Measurements from ENCODE around the gene PLXDC2. TPM values are rescaled to one million over a fixed set of nuclear protein-coding genes. Genes with fewer than 3 reads are reported as not detected.

The PLXDC2 gene
- total and polyA plus RNA-seq, 2 donors (not counting 1 experiment from before 2014, with no cell fraction given) = 0.07 TPM

DNA sequence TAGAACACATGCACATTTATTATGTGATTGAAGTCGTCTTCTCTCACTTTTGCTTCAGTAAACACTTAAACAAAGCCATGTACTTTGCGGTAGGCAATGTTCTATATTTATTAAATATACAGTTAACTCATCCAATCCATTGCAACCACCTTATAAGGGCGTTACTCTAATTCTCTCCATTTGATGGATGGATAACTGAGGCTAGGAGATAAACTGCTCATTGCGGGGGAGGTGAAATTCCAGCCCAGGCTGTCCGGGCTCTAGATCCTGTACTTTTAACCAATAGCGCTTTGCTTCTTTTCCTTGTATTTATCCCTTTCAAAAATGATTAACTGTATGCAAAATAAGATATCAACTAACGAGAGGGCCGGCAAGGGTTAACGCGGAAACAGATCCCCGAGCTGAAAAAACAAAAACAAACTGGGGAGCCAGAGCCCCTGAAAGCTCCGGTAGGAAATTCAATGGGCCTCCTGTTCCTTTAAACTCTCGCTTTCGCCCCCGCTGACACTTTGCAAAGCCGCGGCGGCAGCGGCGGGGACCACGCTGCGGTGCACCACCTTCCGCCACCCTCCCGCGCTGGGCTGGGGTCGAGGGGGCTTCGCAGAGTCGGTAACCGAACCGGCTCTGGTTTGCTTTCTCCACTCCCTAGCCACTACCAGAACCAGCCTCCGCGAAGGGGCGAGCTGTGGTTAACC lies 1.0 kb upstream of the PLXDC2 start:
- DNase-seq (no peak), ATAC-seq (ENCODE audit: low read depth) (no peak)
- Mint-ChIP-seq H3K27ac (no peak overlapping the region), H3K9me3 (ENCODE audit: insufficient read depth) (no peaks in the 10 kb centered on the region), H3K4me1 (peaks cover 14% of the 10 kb centered on the region), H3K27me3 (peaks cover 21% of the 10 kb centered on the region), H3K4me3 (peak overlapping the region; percentile 39)
- ChIA-PET POLR2A (no interaction called here), CTCF (no interaction called here)
- H3K9ac ChIP-seq (ENCODE audit: low read length) = peak overlapping the region; percentile 57
- no peak for TF ChIP-seq EZH2 (IDR thresholded peaks at IDR 0.05; ENCODE audit: borderline replicate concordance, insufficient read depth, low read depth, low read length, poor library complexity, severe bottlenecking)
- TF ChIP-seq, protein P1, sequence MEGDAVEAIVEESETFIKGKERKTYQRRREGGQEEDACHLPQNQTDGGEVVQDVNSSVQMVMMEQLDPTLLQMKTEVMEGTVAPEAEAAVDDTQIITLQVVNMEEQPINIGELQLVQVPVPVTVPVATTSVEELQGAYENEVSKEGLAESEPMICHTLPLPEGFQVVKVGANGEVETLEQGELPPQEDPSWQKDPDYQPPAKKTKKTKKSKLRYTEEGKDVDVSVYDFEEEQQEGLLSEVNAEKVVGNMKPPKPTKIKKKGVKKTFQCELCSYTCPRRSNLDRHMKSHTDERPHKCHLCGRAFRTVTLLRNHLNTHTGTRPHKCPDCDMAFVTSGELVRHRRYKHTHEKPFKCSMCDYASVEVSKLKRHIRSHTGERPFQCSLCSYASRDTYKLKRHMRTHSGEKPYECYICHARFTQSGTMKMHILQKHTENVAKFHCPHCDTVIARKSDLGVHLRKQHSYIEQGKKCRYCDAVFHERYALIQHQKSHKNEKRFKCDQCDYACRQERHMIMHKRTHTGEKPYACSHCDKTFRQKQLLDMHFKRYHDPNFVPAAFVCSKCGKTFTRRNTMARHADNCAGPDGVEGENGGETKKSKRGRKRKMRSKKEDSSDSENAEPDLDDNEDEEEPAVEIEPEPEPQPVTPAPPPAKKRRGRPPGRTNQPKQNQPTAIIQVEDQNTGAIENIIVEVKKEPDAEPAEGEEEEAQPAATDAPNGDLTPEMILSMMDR (IDR thresholded peaks at IDR 0.05) = no peak
- intact Hi-C loops (cut with micrococcal nuclease) = no loop called here
- H3K4me1 ChIP-seq (ENCODE audit: control insufficient read depth in 2 of 2, insufficient read depth in 2 of 2, low read length in 2 of 2) = peaks cover 21 to 24% of the 10 kb centered on the region in 2 donors
- H3K27me3 ChIP-seq (replicated peaks in 1 of 4; ENCODE audit: control extremely low read depth in 1 of 4, control insufficient read depth in 3 of 4, insufficient read depth in 4 of 4, low read length in 3 of 4) = peaks cover 0 to 32% (median 24%) of the 10 kb centered on the region in 4 experiments
- no peaks in the 10 kb centered on the region for H3K79me2 ChIP-seq (ENCODE audit: control insufficient read depth, insufficient read depth, low read length)
- H3K4me2 ChIP-seq (replicated peaks; ENCODE audit: low read depth, low read length, poor library complexity, severe bottlenecking) = peak overlapping the region; percentile 79
- no peak overlapping the region for H2AFZ ChIP-seq (ENCODE audit: insufficient read depth, low read depth, low read length, poor library complexity, severe bottlenecking)
- no peaks in the 10 kb centered on the region for H4K20me1 ChIP-seq (ENCODE audit: control insufficient read depth, insufficient read depth, low read length, poor library complexity, severe bottlenecking)
- H3K4me3 ChIP-seq (ENCODE audit: control extremely low read depth in 1 of 5, extremely low read depth in 1 of 5, insufficient read depth in 1 of 5, low read depth in 2 of 5, low read length in 4 of 5) = peak overlapping the region in 2 of 5 experiments; percentile 2 to 44
- H3K36me3 ChIP-seq (replicated peaks in 1 of 2; ENCODE audit: control extremely low read depth in 1 of 2, control insufficient read depth in 1 of 2, extremely low read depth in 1 of 2, insufficient read depth in 2 of 2, low read length in 1 of 2) = no peaks in the 10 kb centered on the region
- WGBS (ENCODE audit: insufficient coverage) = 5% methylated on average over 27 of the region's 33 CpGs
- H3K27ac ChIP-seq (ENCODE audit: low read length in 2 of 2) = no peak overlapping the region
- peaks cover 0 to 17% (median 1%) of the 10 kb centered on the region in 3 donors for H3K9me3 ChIP-seq (ENCODE audit: control extremely low read depth in 1 of 3, control insufficient read depth in 2 of 3, insufficient read depth in 1 of 3, low read length in 2 of 3)

DNA sequence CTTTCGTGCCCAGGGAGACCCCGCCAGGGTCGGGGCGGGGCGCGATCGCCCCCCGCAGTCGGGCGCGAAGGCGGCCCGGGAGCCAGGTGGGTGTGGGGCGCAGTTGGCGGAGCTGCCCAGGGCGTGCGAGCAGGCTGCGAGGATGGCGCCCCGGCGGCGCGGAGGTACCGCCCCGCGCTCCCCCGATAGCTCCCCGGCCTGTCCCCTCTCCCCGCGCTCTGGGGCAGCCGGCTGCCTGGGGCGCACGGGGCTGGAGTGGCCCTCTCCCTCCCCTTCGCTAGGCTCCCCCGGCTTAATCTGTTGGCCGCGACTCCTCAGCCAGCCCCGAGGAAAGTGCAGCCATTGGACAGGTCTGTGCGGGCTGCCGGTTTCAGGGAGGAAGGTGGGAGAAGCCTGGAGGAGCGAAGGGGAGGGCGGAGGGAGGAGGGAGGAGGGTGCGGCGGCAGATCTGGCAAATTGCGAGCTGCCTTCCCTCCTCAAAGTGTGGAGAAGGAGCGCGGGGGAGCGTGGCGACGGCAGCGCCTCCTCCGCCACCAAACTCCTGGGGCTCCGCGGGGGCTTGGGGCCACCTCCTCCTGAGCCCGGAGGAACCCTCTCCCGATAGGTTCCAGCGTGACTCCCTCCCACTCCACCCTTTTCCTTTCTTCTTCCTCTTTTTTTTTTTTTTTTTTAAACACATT lies 361 bp upstream of the PLXDC2 start:
- Histone ChIP-seq H3K4me1 (ENCODE audit: control insufficient read depth in 2 of 2, insufficient read depth in 2 of 2, low read length in 2 of 2) (peaks cover 21 to 24% of the 10 kb centered on the region in 2 donors), H3K9me3 (ENCODE audit: control extremely low read depth in 1 of 3, control insufficient read depth in 2 of 3, insufficient read depth in 1 of 3, low read length in 2 of 3) (peaks cover 0 to 17% (median 1%) of the 10 kb centered on the region in 3 donors), H3K4me2 (replicated peaks; ENCODE audit: low read depth, low read length, poor library complexity, severe bottlenecking) (peak overlapping the region; percentile 79), H3K79me2 (ENCODE audit: control insufficient read depth, insufficient read depth, low read length) (no peaks in the 10 kb centered on the region), H3K27me3 (replicated peaks in 1 of 4; ENCODE audit: control extremely low read depth in 1 of 4, control insufficient read depth in 3 of 4, insufficient read depth in 4 of 4, low read length in 3 of 4) (peaks cover 0 to 32% (median 24%) of the 10 kb centered on the region in 4 experiments), H3K27ac (ENCODE audit: low read length in 2 of 2) (no peak overlapping the region), H3K4me3 (ENCODE audit: control extremely low read depth in 1 of 5, extremely low read depth in 1 of 5, insufficient read depth in 1 of 5, low read depth in 2 of 5, low read length in 4 of 5) (peak overlapping the region in 4 of 5 experiments; percentile 39 to 84 (median 50)), H2AFZ (ENCODE audit: insufficient read depth, low read depth, low read length, poor library complexity, severe bottlenecking) (peak overlapping the region; percentile 62), H4K20me1 (ENCODE audit: control insufficient read depth, insufficient read depth, low read length, poor library complexity, severe bottlenecking) (no peaks in the 10 kb centered on the region), H3K9ac (ENCODE audit: low read length) (peak overlapping the region; percentile 57), H3K36me3 (replicated peaks in 1 of 2; ENCODE audit: control extremely low read depth in 1 of 2, control insufficient read depth in 1 of 2, extremely low read depth in 1 of 2, insufficient read depth in 2 of 2, low read length in 1 of 2) (no peaks in the 10 kb centered on the region)
- CTCF ChIA-PET = no interaction called here
- no peak for TF ChIP-seq EZH2 (IDR thresholded peaks at IDR 0.05; ENCODE audit: borderline replicate concordance, insufficient read depth, low read depth, low read length, poor library complexity, severe bottlenecking)
- TF ChIP-seq, protein P1 (IDR thresholded peaks at IDR 0.05) = no peak
- Mint-ChIP-seq H3K4me1 (peaks cover 14% of the 10 kb centered on the region), H3K9me3 (ENCODE audit: insufficient read depth) (no peaks in the 10 kb centered on the region), H3K27ac (no peak overlapping the region), H3K4me3 (peak overlapping the region; percentile 76), H3K27me3 (peaks cover 21% of the 10 kb centered on the region)
- WGBS (ENCODE audit: insufficient coverage) = 2% methylated on average over 49 of the region's 57 CpGs
- ATAC-seq (ENCODE audit: low read depth) = no peak
- peak; percentile 3 for DNase-seq
- intact Hi-C loops (cut with micrococcal nuclease) = no loop called here
- POLR2A ChIA-PET = no interaction called here

Data from B cell (primary cell).